ENCODE results near the gene CYB5D1. TPM values are rescaled to one million over a fixed set of nuclear protein-coding genes. Genes with fewer than 3 reads are reported as not detected.

CYB5D1 gene
- total RNA-seq, 1 experiment from 2014 or later, result 18.0 TPM

- no peaks in the 10 kb centered on the region for H3K79me2 ChIP-seq (ENCODE audit: insufficient read depth, low read length)
- TF ChIP-seq, protein P1, sequence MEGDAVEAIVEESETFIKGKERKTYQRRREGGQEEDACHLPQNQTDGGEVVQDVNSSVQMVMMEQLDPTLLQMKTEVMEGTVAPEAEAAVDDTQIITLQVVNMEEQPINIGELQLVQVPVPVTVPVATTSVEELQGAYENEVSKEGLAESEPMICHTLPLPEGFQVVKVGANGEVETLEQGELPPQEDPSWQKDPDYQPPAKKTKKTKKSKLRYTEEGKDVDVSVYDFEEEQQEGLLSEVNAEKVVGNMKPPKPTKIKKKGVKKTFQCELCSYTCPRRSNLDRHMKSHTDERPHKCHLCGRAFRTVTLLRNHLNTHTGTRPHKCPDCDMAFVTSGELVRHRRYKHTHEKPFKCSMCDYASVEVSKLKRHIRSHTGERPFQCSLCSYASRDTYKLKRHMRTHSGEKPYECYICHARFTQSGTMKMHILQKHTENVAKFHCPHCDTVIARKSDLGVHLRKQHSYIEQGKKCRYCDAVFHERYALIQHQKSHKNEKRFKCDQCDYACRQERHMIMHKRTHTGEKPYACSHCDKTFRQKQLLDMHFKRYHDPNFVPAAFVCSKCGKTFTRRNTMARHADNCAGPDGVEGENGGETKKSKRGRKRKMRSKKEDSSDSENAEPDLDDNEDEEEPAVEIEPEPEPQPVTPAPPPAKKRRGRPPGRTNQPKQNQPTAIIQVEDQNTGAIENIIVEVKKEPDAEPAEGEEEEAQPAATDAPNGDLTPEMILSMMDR (conservative IDR thresholded peaks at IDR 0.05), result no peak
Observed at GRCh38 chr17:7830616-7831015, 27.2 kb upstream of the CYB5D1 start.

More at GRCh38 chr17:7830616-7831015, 27.2 kb upstream of the CYB5D1 start:
- Histone ChIP-seq H3K23me2 (ENCODE audit: insufficient read length, low read depth, low read length, poor library complexity, severe bottlenecking) (peaks cover 15% of the 10 kb centered on the region), H3K79me1 (ENCODE audit: insufficient read depth, low read depth, low read length, poor library complexity, severe bottlenecking) (no peaks in the 10 kb centered on the region), H4K5ac (ENCODE audit: insufficient read length, low read depth, low read length) (no peak overlapping the region), H2BK5ac (ENCODE audit: insufficient read length, low read length) (no peak overlapping the region), H3K4ac (ENCODE audit: low read depth, low read length) (no peak overlapping the region), H3T11ph (ENCODE audit: low read length) (no peak overlapping the region), H3K9me3 (ENCODE audit: control insufficient read depth, low read depth, low read length) (no peaks in the 10 kb centered on the region), H2BK15ac (ENCODE audit: low read depth, low read length) (no peak overlapping the region), H3K27ac (ENCODE audit: insufficient read length, low read depth, low read length) (no peak overlapping the region), H2AK5ac (ENCODE audit: insufficient read length, low read length) (no peak overlapping the region), H2BK12ac (ENCODE audit: insufficient read length, low read depth, low read length) (no peak overlapping the region), H3K9ac (ENCODE audit: extremely low read depth, insufficient read length, low read length) (no peak overlapping the region), H2BK20ac (ENCODE audit: low read depth, low read length, poor library complexity, severe bottlenecking) (no peak overlapping the region), H2AFZ (ENCODE audit: low read length) (no peak overlapping the region), H3K4me1 (ENCODE audit: insufficient read depth, low read length) (0 out of 2 replicates have a peak, but pooled peaks cover 2% of the 10 kb centered on the region), H3K56ac (ENCODE audit: insufficient read length, low read depth, low read length) (no peak overlapping the region), H3K18ac (ENCODE audit: insufficient read length, low read depth, low read length) (no peak overlapping the region), H3K23ac (ENCODE audit: insufficient read length, low read depth, low read length) (no peak overlapping the region), H3K4me2 (ENCODE audit: insufficient read depth, insufficient read length, low read length) (no peak overlapping the region), H3K14ac (ENCODE audit: insufficient read depth, low read length) (no peak overlapping the region), H2BK120ac (ENCODE audit: low read depth, low read length, poor library complexity, severe bottlenecking) (no peak overlapping the region), H3K27me3 (ENCODE audit: insufficient read depth, low read length) (peaks cover 9% of the 10 kb centered on the region; the same call in 1 of the 2 replicates), H4K91ac (ENCODE audit: insufficient read length, low read depth, low read length) (no peak overlapping the region), H4K20me1 (ENCODE audit: control insufficient read depth, insufficient read depth, insufficient read length) (no peaks in the 10 kb centered on the region), H4K8ac (replicated peaks; ENCODE audit: insufficient read length, low read depth, low read length) (no peak overlapping the region)
- Mint-ChIP-seq H3K27me3 (ENCODE audit: low read depth) (peaks cover 63% of the 10 kb centered on the region), H3K36me3 (ENCODE audit: insufficient read depth in 1 of 3, low read depth in 3 of 3) (no peaks in the 10 kb centered on the region), H3K9me3 (no peaks in the 10 kb centered on the region), H3K27ac (no peak overlapping the region), H3K4me1 (peaks cover 14 to 17% of the 10 kb centered on the region in 2 experiments), H3K4me3 (no peak overlapping the region; a peak in 1 of 5 replicates)
- DNase-seq, result no peak
- WGBS (ENCODE audit: extremely low coverage, insufficient read length, low lambda C conversion rate), result no CpG with 5 or more reads among the region's 8 CpGs
